Hepatocyte (in vitro differentiated cells): ENCODE measurements around the gene EVI2A.

Experiments used
- CTCF ChIP-seq: fragments of 200-600 bp; sonication (generic); IDR thresholded peaks from 2 replicates; pipeline ENCODE4 v1.5.1; 2016; ENCODE audit warnings: antibody characterized with exemption, mild to moderate bottlenecking; ENCODE audit not compliant: poor library complexity
- EZH2 ChIP-seq: fragments of 200-600 bp; sonication (generic); IDR thresholded peaks from 2 replicates; pipeline ENCODE4 v1.6.1; 2016; ENCODE audit warnings: antibody characterized with exemption, mild to moderate bottlenecking, borderline replicate concordance
- EZH2phosphoT487 ChIP-seq: fragments of 200-600 bp; sonication (generic); IDR thresholded peaks from one replicate; pipeline ENCODE4 v1.6.1; 2018; ENCODE audit warnings: antibody characterized with exemption, mild to moderate bottlenecking, low read depth, moderate library complexity; ENCODE audit not compliant: unreplicated experiment, severe bottlenecking

- TF ChIP-seq CTCF = no peak
- TF ChIP-seq EZH2phosphoT487 = no peak
- TF ChIP-seq EZH2 = no peak
These were observed 47.9 kb downstream of the EVI2A start for GRCh38 chr17:31273516-31273915.
